Measurements from ENCODE around the gene CBARP. TPM values are rescaled to one million over a fixed set of nuclear protein-coding genes. Genes with fewer than 3 reads are reported as not detected.

Gene CBARP
- total and polyA plus RNA-seq, 4 donors: 0.05 to 0.25 (median 0.06) TPM; not detected in 1

GRCh38 chr19:1283207-1283916 lies 45.6 kb upstream of the CBARP start (continued):
- no peak for TF ChIP-seq FOXA2 (IDR thresholded peaks at IDR 0.05)
- peak in 1 of 2 donors; percentile 25 for TF ChIP-seq JUND (IDR thresholded peaks at IDR 0.05)

GRCh38 chr19:1282588-1283206 lies 44.9 kb upstream of the CBARP start:
- DNase-seq (ENCODE audit: low spot score): no peak
- TF ChIP-seq SP1 (IDR thresholded peaks at IDR 0.05): no peak
- TF ChIP-seq REST (IDR thresholded peaks at IDR 0.05): no peak
- TF ChIP-seq MAX (IDR thresholded peaks at IDR 0.05): no peak
- TF ChIP-seq EGR1 (IDR thresholded peaks at IDR 0.05; ENCODE audit: low read depth in 2 of 2): no peak
- no peak for TF ChIP-seq NR2F2 (IDR thresholded peaks at IDR 0.05)
- H3K36me3 ChIP-seq (ENCODE audit: control insufficient read depth in 4 of 4, insufficient read depth in 3 of 4, low read depth in 1 of 4, low read length in 3 of 4): peaks cover 0 to 5% (median 4%) of the 10 kb centered on the region in 4 donors
- H3K27me3 ChIP-seq (ENCODE audit: control insufficient read depth in 4 of 4, insufficient read depth in 4 of 4, low read length in 3 of 4): no peaks in the 10 kb centered on the region
- WGBS: 63% methylated on average over 18 of the region's 18 CpGs
- H3K27ac ChIP-seq (ENCODE audit: low read depth in 1 of 2, low read length in 2 of 2): peak overlapping the region; percentile 82 to 90
- peak overlapping the region in 1 of 3 donors; percentile 54 for H3K4me3 ChIP-seq (ENCODE audit: low read depth in 1 of 3, low read length in 3 of 3)
- peaks cover 15 to 46% (median 35%) of the 10 kb centered on the region in 4 donors for H3K4me1 ChIP-seq (ENCODE audit: control insufficient read depth in 4 of 4, insufficient read depth in 4 of 4, low read length in 3 of 4)
- H3K9ac ChIP-seq (ENCODE audit: low read depth in 1 of 2, low read length in 2 of 2): no peak overlapping the region
- no peaks in the 10 kb centered on the region for H3K9me3 ChIP-seq (ENCODE audit: control insufficient read depth in 4 of 4, low read length in 3 of 4)

GRCh38 chr19:1281569-1282287 lies 43.9 kb upstream of the CBARP start:
- H3K27me3 ChIP-seq (ENCODE audit: control insufficient read depth in 4 of 4, insufficient read depth in 4 of 4, low read length in 3 of 4): no peaks in the 10 kb centered on the region
- 78% methylated on average over 15 of the region's 15 CpGs for WGBS
- peaks cover 0 to 5% (median 4%) of the 10 kb centered on the region in 4 donors for H3K36me3 ChIP-seq (ENCODE audit: control insufficient read depth in 4 of 4, insufficient read depth in 3 of 4, low read depth in 1 of 4, low read length in 3 of 4)
- no peak overlapping the region for H3K27ac ChIP-seq (ENCODE audit: low read depth in 1 of 2, low read length in 2 of 2)
- no peak overlapping the region for H3K9ac ChIP-seq (ENCODE audit: low read depth in 1 of 2, low read length in 2 of 2)
- H3K4me1 ChIP-seq (ENCODE audit: control insufficient read depth in 4 of 4, insufficient read depth in 4 of 4, low read length in 3 of 4): peaks cover 11 to 46% (median 37%) of the 10 kb centered on the region in 4 donors
- no peaks in the 10 kb centered on the region for H3K9me3 ChIP-seq (ENCODE audit: control insufficient read depth in 4 of 4, low read length in 3 of 4)
- H3K4me3 ChIP-seq (ENCODE audit: low read depth in 1 of 3, low read length in 3 of 3): no peak overlapping the region
- no peak for DNase-seq (ENCODE audit: low spot score)
- TF ChIP-seq FOXA1 (IDR thresholded peaks at IDR 0.05) (no peak), CTCF (IDR thresholded peaks at IDR 0.05; ENCODE audit: low read depth, low read length, missing input control) (no peak), ZBTB33 (IDR thresholded peaks at IDR 0.05) (no peak), HNF4G (IDR thresholded peaks at IDR 0.05) (no peak), RXRA (IDR thresholded peaks at IDR 0.05) (no peak), FOXA2 (IDR thresholded peaks at IDR 0.05) (no peak), NR2F2 (IDR thresholded peaks at IDR 0.05) (no peak), ATF3 (IDR thresholded peaks at IDR 0.05) (no peak), REST (IDR thresholded peaks at IDR 0.05) (no peak), RAD21 (IDR thresholded peaks at IDR 0.05) (no peak), GABPA (IDR thresholded peaks at IDR 0.05 in 1 of 2, conservative IDR thresholded peaks at IDR 0.05 in 1 of 2) (no peak), TAF1 (conservative IDR thresholded peaks at IDR 0.05) (no peak)

Data from liver (tissue), 9 donors.